Type B pancreatic cell (in vitro differentiated cells): ENCODE measurements around the gene CHID1. TPM values are rescaled to one million over a fixed set of nuclear protein-coding genes. Genes with fewer than 3 reads are reported as not detected.

Source experiments
- DNase-seq: peaks from one replicate; pipeline ENCODE4 v3.0.0; 2021; ENCODE audit warnings: mixed read lengths; ENCODE audit not compliant: unreplicated experiment; ENCODE audit errors: extremely low spot score
- H3K27ac Mint-ChIP-seq: 2 replicates; pipeline ENCODE4 v1.8.0; 2021; ENCODE audit warnings: mild to moderate bottlenecking, mixed read lengths
- H3K27me3 Mint-ChIP-seq: 2 replicates; pipeline ENCODE4 v1.8.0; 2021; ENCODE audit warnings: mixed read lengths
- H3K36me3 Mint-ChIP-seq: 2 replicates; pipeline ENCODE4 v1.8.0; 2021; ENCODE audit warnings: mixed read lengths
- H3K4me1 Mint-ChIP-seq: one replicate; pipeline ENCODE4 v1.8.0; 2021; ENCODE audit warnings: mixed read lengths; ENCODE audit not compliant: unreplicated experiment
- H3K4me3 Mint-ChIP-seq: 2 replicates; pipeline ENCODE4 v1.8.0; 2021; ENCODE audit warnings: mild to moderate bottlenecking, mixed read lengths
- H3K9me3 Mint-ChIP-seq: 2 replicates; pipeline ENCODE4 v1.8.0; 2021; ENCODE audit warnings: mixed read lengths
- CTCF ChIP-seq: fragments of 200-600 bp; sonication (generic); conservative IDR thresholded peaks from 2 replicates; pipeline ENCODE4 v1.5.0; 2021; ENCODE audit warnings: antibody characterized with exemption, mild to moderate bottlenecking
- total RNA-seq: library from RNA; stranded (reverse); gene quantifications from 2 replicates; pipeline ENCODE4 v1.2.1, GENCODE V29; 2021; ENCODE audit warnings: low replicate concordance

CHID1 gene
- total RNA-seq, 1 donor from 2014 or later: 98.9 TPM

- Mint-ChIP-seq H3K27me3 (peaks cover 18% of the 10 kb centered on the region), H3K27ac (peak overlapping the region; percentile 89), H3K36me3 (no peaks in the 10 kb centered on the region), H3K9me3 (no peaks in the 10 kb centered on the region), H3K4me3 (peak overlapping the region; percentile 84), H3K4me1 (no peaks in the 10 kb centered on the region)
- no peak for TF ChIP-seq CTCF
- DNase-seq: no peak
Measured at GRCh38 chr11:834371-835316, 76.0 kb downstream of the CHID1 start.

DNA sequence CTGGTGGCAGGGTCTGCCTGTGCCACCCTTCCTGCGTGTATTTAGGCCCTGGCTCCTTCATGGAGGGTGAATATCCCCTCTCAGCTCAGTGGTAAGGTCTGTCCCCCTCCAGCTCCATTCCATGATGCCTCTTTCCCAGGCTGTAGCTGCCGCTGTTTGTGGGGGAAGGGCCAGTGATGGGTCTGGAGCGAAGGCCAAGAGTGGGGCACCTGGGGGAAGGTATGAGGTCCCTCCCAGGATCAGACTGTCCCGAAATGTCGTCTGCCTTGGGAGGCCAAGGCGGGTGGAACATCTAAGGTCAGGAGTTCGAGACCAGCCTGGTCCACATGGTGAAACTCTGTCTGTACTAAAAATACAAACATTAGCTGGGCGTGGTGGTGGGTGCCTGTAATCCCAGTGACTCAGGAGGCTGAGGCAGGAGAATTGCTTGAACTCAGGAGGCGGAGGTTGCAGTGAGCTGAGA is 76.7 kb downstream of the CHID1 start:
- peaks cover 26% of the 10 kb centered on the region for H3K27me3 Mint-ChIP-seq
- no peak for DNase-seq
- no peak for TF ChIP-seq CTCF
- no peaks in the 10 kb centered on the region for H3K9me3 Mint-ChIP-seq
- peak overlapping the region; percentile 84 for H3K4me3 Mint-ChIP-seq
- peak overlapping the region; percentile 89 for H3K27ac Mint-ChIP-seq
- H3K36me3 Mint-ChIP-seq: no peaks in the 10 kb centered on the region
- no peaks in the 10 kb centered on the region for H3K4me1 Mint-ChIP-seq

GRCh38 chr11:833114-833791 is 77.4 kb downstream of the CHID1 start:
- H3K27ac Mint-ChIP-seq: peak overlapping the region; percentile 89
- DNase-seq: no peak
- peak overlapping the region; percentile 84 for H3K4me3 Mint-ChIP-seq
- H3K27me3 Mint-ChIP-seq: peaks cover 32% of the 10 kb centered on the region
- peaks cover 2% of the 10 kb centered on the region for H3K4me1 Mint-ChIP-seq
- no peaks in the 10 kb centered on the region for H3K9me3 Mint-ChIP-seq
- peak; percentile 17 for TF ChIP-seq CTCF
- no peaks in the 10 kb centered on the region for H3K36me3 Mint-ChIP-seq

DNA sequence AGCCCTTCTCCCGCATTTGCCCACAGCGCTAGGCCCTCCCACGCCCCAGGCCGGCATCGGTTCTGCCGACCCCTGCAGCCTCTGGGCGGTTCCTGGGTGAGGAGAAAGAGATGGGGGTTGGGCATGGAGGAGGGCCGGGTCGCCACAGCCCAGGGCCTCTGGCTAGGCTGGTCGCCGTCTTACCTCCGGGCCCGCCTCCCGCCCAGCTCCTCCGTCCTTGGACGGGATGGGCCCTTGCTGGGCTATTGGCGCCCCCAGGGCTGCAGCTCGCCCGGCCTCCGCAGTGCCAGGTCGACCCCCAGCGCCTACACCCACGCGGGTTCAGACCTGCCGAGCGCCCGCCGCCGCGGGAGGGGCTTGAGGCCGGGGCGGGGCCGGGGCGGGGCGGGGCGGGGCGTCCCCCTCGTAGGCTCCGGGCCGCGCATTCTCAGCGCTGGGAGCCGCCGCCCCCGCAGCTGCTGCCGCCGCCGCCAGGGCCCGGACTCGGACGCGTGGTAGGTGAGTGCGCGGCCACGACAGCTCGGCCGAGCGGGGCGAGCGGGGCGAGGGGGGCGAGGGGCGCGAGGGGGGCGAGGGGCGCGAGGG is 78.0 kb downstream of the CHID1 start, which contains the start of gene CD151:
Gene CD151 (plus strand): TSS at position 424 of the 585 bp plus-strand sequence. CDS start 3,118 bp downstream, outside the sequence.
- Mint-ChIP-seq H3K27ac (peak within 1 kb of the TSS; percentile 89), H3K4me3 (peak within 1 kb of the TSS; percentile 84), H3K4me1 (peaks cover 8% of the 10 kb centered on the region), H3K9me3 (no peaks in the 10 kb centered on the region), H3K27me3 (peaks cover 38% of the 10 kb centered on the region), H3K36me3 (no peaks in the 10 kb centered on the region)
- DNase-seq: no peak
- TF ChIP-seq CTCF: peak; percentile 47

- H3K4me3 Mint-ChIP-seq: peak overlapping the region; percentile 67
- H3K4me1 Mint-ChIP-seq: peaks cover 10% of the 10 kb centered on the region
- H3K27me3 Mint-ChIP-seq: peaks cover 40% of the 10 kb centered on the region
- H3K9me3 Mint-ChIP-seq: no peaks in the 10 kb centered on the region
- no peaks in the 10 kb centered on the region for H3K36me3 Mint-ChIP-seq
- no peak for TF ChIP-seq CTCF
- no peak for DNase-seq
- H3K27ac Mint-ChIP-seq: no peak overlapping the region
Measured at GRCh38 chr11:831961-832528, 78.6 kb downstream of the CHID1 start.
